Activated naive CD8-positive, alpha-beta T cell treated with anti-CD3 and anti-CD28 coated beads, Interleukin-2, amount 10 ng/mL, durations not matched to agents 7 days and 5 days (primary cell): ENCODE data around the gene C2orf72. TPM values are rescaled to one million over a fixed set of nuclear protein-coding genes. Genes with fewer than 3 reads are reported as not detected.

ENCODE experiments used
- ATAC-seq: fragments of 150-1000 bp; cut with Tn5 transposase; one replicate; pipeline ENCODE4 v1.10.0; 2021; ENCODE audit warnings: low read depth, moderate library complexity
- POLR2A ChIA-PET: fragments of 350-600 bp; sonication (Branson Sonifier 250); formaldehyde crosslinking; loops from one replicate; lab custom pipeline; 2021; ENCODE audit warnings: antibody characterized with exemption; lab: Charles Lee
- DNase-seq: peaks from one replicate; pipeline ENCODE4 v3.0.0; 2021
- H3K27ac Mint-ChIP-seq: one replicate; pipeline ENCODE4 v1.8.0; 2022; ENCODE audit warnings: mild to moderate bottlenecking, mixed read lengths
- H3K27me3 Mint-ChIP-seq: one replicate; pipeline ENCODE4 v1.8.0; 2022; ENCODE audit warnings: mild to moderate bottlenecking, moderate library complexity, mixed read lengths
- H3K36me3 Mint-ChIP-seq: one replicate; pipeline ENCODE4 v1.8.0; 2021; ENCODE audit warnings: mild to moderate bottlenecking, mixed read lengths
- H3K4me1 Mint-ChIP-seq: one replicate; pipeline ENCODE4 v1.8.0; 2021; ENCODE audit warnings: mixed read lengths
- H3K4me3 Mint-ChIP-seq: one replicate; pipeline ENCODE4 v1.8.0; 2022; ENCODE audit warnings: mild to moderate bottlenecking, moderate library complexity, mixed read lengths
- H3K9me3 Mint-ChIP-seq: one replicate; pipeline ENCODE4 v1.8.0; 2021; ENCODE audit warnings: mixed read lengths
- total RNA-seq, 2 experiments: library from RNA; stranded (reverse); gene quantifications; one replicate each; pipeline ENCODE4 v1.2.3, GENCODE V29; 2021

C2orf72 gene
- total RNA-seq, 2 experiments from 2014 or later = 0.47 to 0.48 TPM

DNA sequence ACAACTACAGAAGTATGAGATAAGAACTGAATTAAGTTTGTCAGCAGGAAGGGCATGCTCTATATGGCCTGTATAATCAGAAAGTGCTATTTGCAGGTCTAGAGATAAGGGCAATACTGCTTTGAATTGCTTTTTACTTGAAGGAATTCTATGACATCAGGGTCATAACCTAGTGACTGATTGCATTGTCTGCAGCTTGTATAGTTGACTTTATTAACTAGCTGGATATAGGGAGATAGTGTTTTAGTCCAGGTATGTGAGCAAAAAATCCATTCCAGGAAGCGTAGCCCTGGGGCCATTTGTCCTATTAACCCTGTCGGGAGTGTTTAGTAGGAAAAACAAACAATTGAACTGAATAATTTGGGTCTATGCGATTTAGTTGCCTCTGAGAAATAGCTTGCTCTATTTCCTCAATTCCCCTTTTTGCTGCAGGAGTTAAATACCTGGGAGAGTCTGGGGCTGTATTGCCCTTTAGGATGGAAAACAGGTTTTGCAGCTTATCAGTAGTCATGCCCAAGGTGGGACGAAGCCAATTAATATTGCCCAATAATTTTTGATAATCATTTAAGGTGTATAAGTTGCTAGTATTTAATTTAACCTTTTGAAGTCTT is 57.5 kb downstream of the C2orf72 start:
- ATAC-seq (no peak), DNase-seq (no peak)
- H3K36me3 Mint-ChIP-seq = peaks cover 74% of the 10 kb centered on the region

More for the DNA sequence above, 57.5 kb downstream of the C2orf72 start:
- no peak overlapping the region for H3K4me3 Mint-ChIP-seq
- POLR2A ChIA-PET = no interaction called here
- H3K4me1 Mint-ChIP-seq = no peaks in the 10 kb centered on the region
- peaks cover 9% of the 10 kb centered on the region for H3K9me3 Mint-ChIP-seq
- H3K27ac Mint-ChIP-seq = no peak overlapping the region
- H3K27me3 Mint-ChIP-seq = no peaks in the 10 kb centered on the region

Other genes with a start within 250 kb of the C2orf72 start
- 100 to 1,000 TPM; 102 to 105 TPM for gene ITM2C, start 172.6 kb upstream of the C2orf72 start, total RNA-seq
- 10 to 100 TPM; 18.8 to 21.5 TPM for gene GPR55, start 112.3 kb upstream of the C2orf72 start, total RNA-seq
- not detected for gene SPATA3, start 41.4 kb upstream of the C2orf72 start, total RNA-seq
- 10 to 100 TPM; 64.0 to 65.4 TPM for gene PSMD1, start 19.3 kb downstream of the C2orf72 start, total RNA-seq
- not detected for gene HTR2B, start 87.5 kb downstream of the C2orf72 start, total RNA-seq
- 1 to 10 TPM; 2.0 to 2.5 TPM for gene ARMC9, start 161.1 kb downstream of the C2orf72 start, total RNA-seq